Measurements from ENCODE around the gene SPINK7.
"Not testable (repeated sequence)": the region's sequence is repeated elsewhere in the genome, so short reads cannot be mapped to it uniquely, and the experiment has no call there.

Gene SPINK7

DNA sequence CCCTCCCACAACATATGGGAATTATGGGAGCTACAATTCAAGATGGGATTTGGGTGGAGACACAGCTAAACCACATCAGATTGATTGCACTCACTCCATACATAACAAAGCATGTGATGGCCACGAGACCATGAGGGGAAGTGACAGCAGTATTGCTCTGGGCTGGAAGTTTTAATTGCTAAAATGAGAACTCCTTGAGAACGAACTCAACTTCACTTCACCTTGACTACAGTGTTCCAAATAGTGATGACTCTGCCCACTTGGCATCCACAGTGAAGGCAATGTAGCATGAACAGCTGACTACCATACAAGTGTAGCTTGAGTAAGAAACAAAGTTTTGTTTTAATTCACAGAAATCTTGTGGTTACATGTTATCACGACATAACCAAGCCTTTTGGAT is 739 bp upstream of the SPINK7 start:
- no peak overlapping the region for H3K4me2 ChIP-seq (ENCODE audit: low read length)

DNA sequence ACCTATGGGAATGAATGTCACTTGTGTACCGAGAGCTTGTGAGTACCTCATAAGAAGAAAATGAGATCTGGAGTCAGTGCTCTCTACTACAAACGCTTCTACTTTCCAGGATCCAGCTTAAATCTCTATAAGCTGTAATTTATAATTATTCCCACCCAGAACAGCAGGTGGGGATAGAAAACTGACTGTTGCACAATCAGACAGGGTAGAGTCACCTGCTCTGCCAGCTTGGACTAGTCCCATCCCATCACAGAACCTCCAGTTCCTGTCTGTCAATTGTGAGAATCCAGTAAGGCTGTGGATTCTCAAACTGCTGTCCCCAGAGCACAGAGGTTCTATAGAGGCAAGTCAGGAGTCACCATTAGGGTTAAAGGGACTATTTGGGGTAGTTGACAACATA is 2.0 kb downstream of the SPINK7 start:
- Histone ChIP-seq H3K36me3 (ENCODE audit: control insufficient read depth, insufficient read depth, low read length) (no peaks in the 10 kb centered on the region), H3K4me3 (ENCODE audit: low read depth, low read length) (no peak overlapping the region), H3K27ac (no peak overlapping the region), H3K79me2 (no peaks in the 10 kb centered on the region), H3K9me3 (ENCODE audit: control insufficient read depth, low read length) (no peaks in the 10 kb centered on the region), H2AFZ (no peak overlapping the region), H3K4me2 (ENCODE audit: low read length) (no peak overlapping the region), H3K4me1 (no peaks in the 10 kb centered on the region), H3K27me3 (ENCODE audit: control insufficient read depth, insufficient read depth, low read length) (no peaks in the 10 kb centered on the region), H3K9ac (no peak overlapping the region)
- TF ChIP-seq, protein P1, sequence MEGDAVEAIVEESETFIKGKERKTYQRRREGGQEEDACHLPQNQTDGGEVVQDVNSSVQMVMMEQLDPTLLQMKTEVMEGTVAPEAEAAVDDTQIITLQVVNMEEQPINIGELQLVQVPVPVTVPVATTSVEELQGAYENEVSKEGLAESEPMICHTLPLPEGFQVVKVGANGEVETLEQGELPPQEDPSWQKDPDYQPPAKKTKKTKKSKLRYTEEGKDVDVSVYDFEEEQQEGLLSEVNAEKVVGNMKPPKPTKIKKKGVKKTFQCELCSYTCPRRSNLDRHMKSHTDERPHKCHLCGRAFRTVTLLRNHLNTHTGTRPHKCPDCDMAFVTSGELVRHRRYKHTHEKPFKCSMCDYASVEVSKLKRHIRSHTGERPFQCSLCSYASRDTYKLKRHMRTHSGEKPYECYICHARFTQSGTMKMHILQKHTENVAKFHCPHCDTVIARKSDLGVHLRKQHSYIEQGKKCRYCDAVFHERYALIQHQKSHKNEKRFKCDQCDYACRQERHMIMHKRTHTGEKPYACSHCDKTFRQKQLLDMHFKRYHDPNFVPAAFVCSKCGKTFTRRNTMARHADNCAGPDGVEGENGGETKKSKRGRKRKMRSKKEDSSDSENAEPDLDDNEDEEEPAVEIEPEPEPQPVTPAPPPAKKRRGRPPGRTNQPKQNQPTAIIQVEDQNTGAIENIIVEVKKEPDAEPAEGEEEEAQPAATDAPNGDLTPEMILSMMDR (IDR thresholded peaks at IDR 0.05): no peak

More for the DNA sequence above, 739 bp upstream of the SPINK7 start:
- Histone ChIP-seq H3K4me1 (no peaks in the 10 kb centered on the region), H3K9me3 (ENCODE audit: control insufficient read depth, low read length) (no peaks in the 10 kb centered on the region), H2AFZ (no peak overlapping the region), H3K79me2 (no peaks in the 10 kb centered on the region), H3K36me3 (ENCODE audit: control insufficient read depth, insufficient read depth, low read length) (no peaks in the 10 kb centered on the region), H3K27ac (no peak overlapping the region), H3K9ac (no peak overlapping the region), H3K27me3 (ENCODE audit: control insufficient read depth, insufficient read depth, low read length) (no peaks in the 10 kb centered on the region), H3K4me3 (ENCODE audit: low read depth, low read length) (no peak overlapping the region)
- TF ChIP-seq, protein P1 (IDR thresholded peaks at IDR 0.05): no peak

DNA sequence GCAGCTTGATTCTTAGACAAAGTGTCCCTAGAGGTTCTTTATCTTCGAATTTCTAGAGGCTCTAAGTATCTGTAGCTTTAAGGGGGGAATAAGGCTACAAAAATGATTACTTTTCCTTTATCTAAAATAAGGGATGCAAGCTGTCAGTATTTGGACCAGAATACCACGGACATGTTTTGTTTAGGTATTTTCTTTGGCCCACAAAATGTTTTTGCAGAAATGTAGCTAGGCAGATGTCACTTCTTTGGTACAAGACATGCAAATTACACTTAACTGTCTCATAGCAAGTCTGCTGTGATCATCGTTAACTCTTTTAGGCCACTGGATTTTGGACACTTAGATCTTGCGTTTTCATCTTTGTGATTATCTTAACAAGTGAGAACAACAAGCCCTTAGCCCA is 2.5 kb downstream of the SPINK7 start:
- H3K36me3 ChIP-seq (ENCODE audit: control insufficient read depth, insufficient read depth, low read length): no peaks in the 10 kb centered on the region

DNA sequence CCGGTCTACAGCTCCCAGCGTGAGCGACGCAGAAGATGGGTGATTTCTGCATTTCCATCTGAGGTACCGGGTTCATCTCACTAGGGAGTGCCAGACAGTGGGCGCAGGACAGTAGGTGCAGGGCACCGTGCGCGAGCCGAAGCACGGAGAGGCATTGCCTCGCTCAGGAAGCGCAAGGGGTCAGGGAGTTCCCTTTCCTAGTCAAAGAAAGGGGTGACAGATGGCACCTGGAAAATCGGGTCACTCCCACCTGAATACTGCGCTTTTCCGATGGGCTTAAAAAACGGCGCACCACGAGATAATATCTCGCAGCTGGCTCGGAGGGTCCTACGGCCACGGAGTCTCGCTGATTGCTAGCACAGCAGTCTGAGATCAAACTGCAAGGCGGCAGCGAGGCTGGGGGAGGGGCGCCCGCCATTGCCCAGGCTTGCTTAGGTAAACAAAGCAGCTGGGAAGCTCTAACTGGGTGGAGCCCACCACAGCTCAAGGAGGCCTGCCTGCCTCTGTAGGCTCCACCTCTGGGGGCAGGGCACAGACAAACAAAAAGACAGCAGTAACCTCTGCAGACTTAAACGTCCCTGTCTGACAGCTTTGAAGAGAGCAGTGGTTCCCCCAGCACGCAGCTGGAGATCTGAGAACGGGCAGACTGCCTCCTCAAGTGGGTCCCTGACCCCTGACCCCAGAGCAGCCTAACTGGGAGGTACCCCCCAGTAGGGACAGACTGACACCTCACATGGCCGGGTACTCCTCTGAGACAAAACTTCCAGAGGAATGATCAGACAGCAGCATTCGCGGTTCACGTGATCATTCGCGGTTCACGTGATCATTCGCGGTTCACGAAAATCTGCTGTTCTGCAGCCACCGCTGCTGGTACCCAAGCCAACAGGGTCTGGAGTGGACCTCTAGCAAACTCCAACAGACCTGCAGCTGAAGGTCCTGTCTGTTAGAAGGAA is 8.1 kb downstream of the SPINK7 start:
- H3K4me3 ChIP-seq (ENCODE audit: low read depth, low read length); H2AFZ ChIP-seq; H3K36me3 ChIP-seq (ENCODE audit: control insufficient read depth, insufficient read depth, low read length); H3K9ac ChIP-seq; H3K4me2 ChIP-seq (ENCODE audit: low read length); H3K79me2 ChIP-seq; H3K4me1 ChIP-seq; H3K27me3 ChIP-seq (ENCODE audit: control insufficient read depth, insufficient read depth, low read length); H3K27ac ChIP-seq; H3K9me3 ChIP-seq (ENCODE audit: control insufficient read depth, low read length): not testable (repeated sequence)

More for the DNA sequence above, 2.5 kb downstream of the SPINK7 start:
- H3K27me3 ChIP-seq (ENCODE audit: control insufficient read depth, insufficient read depth, low read length): no peaks in the 10 kb centered on the region
- no peak overlapping the region for H3K27ac ChIP-seq
- TF ChIP-seq, protein P1 (IDR thresholded peaks at IDR 0.05): no peak
- H3K9ac ChIP-seq: no peak overlapping the region
- H3K4me2 ChIP-seq (ENCODE audit: low read length): no peak overlapping the region
- no peaks in the 10 kb centered on the region for H3K4me1 ChIP-seq
- no peak overlapping the region for H3K4me3 ChIP-seq (ENCODE audit: low read depth, low read length)
- H3K79me2 ChIP-seq: no peaks in the 10 kb centered on the region
- no peak overlapping the region for H2AFZ ChIP-seq
- no peaks in the 10 kb centered on the region for H3K9me3 ChIP-seq (ENCODE audit: control insufficient read depth, low read length)

DNA sequence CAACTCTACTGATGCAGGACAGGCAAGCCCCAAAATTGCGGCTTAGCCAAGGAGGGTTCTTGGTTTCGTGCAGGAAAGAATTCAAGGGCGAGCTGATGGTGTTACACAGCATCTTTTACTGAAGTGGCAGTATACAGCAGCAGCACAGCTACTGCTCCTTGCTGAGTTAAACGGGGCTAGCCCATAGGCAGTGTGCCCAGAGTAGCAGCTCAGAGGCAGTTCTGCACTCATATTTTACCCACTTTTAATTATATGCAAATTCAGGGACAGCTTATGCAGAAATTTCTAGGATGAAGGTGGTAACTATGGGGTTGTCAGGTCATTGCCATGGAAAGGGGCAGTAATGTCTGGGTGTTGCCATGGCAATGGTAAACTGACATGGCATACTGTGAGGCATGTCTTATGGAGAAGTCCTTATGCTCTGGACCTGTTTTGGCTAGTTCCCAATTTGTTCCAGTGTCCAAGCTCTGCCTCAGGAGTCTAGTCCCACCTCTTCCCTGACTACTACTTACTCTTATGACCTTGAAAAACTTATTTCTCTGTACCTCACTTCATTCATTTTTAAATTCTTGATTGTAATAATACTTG is 21.1 kb downstream of the SPINK7 start:
- no peaks in the 10 kb centered on the region for H3K27me3 ChIP-seq (ENCODE audit: control insufficient read depth, insufficient read depth, low read length)
- H3K79me2 ChIP-seq: no peaks in the 10 kb centered on the region
- no peak overlapping the region for H3K9ac ChIP-seq
- no peak overlapping the region for H3K4me3 ChIP-seq (ENCODE audit: low read depth, low read length)
- H3K36me3 ChIP-seq (ENCODE audit: control insufficient read depth, insufficient read depth, low read length): no peaks in the 10 kb centered on the region
- TF ChIP-seq, protein P1 (IDR thresholded peaks at IDR 0.05): no peak
- H2AFZ ChIP-seq: no peak overlapping the region
- no peak overlapping the region for H3K27ac ChIP-seq
- H3K9me3 ChIP-seq (ENCODE audit: control insufficient read depth, low read length): no peaks in the 10 kb centered on the region
- H3K4me1 ChIP-seq: no peaks in the 10 kb centered on the region
- no peak overlapping the region for H3K4me2 ChIP-seq (ENCODE audit: low read length)

Measured in parathyroid adenoma (tissue), 2 donors.